ENCODE results near the gene VPS13D. TPM values are rescaled to one million over a fixed set of nuclear protein-coding genes. Genes with fewer than 3 reads are reported as not detected.

The VPS13D gene
- total RNA-seq, 1 experiment from 2014 or later = 33.1 TPM

GRCh38 chr1:12188657-12189327, 41.0 kb upstream of the VPS13D start:
- Histone ChIP-seq H3K27me3 (ENCODE audit: control insufficient read depth, insufficient read depth, low read length) (no peaks in the 10 kb centered on the region), H3K36me3 (ENCODE audit: control insufficient read depth, insufficient read depth, low read length) (no peaks in the 10 kb centered on the region), H3K4me1 (ENCODE audit: control insufficient read depth, insufficient read depth, low read length) (peaks cover 8% of the 10 kb centered on the region; the same call in 1 of the 2 replicates), H3K27ac (ENCODE audit: low read length) (no peak overlapping the region), H3K9me3 (ENCODE audit: control insufficient read depth, insufficient read depth, low read depth, low read length) (no peaks in the 10 kb centered on the region), H3K4me3 (ENCODE audit: low read depth in 2 of 2, low read length in 2 of 2) (no peak overlapping the region)
- DNase-seq (ENCODE audit: low read depth, low spot score) (no peak), ATAC-seq (no peak)
- intact Hi-C loops (cut with micrococcal nuclease; ENCODE audit: unreplicated experiment) = no loop called here
- BruUV-seq (replicated peaks) = no TSS peak
- ChIA-PET POLR2A (interaction anchor here (0.6 kb wide), 1 partner anchor 23 kb away, joined by 3 read pairs; no protein-coding TSS in a partner anchor), CTCF (no interaction called here)
- TF ChIP-seq SIN3A (IDR thresholded peaks at IDR 0.05; ENCODE audit: borderline replicate concordance, insufficient read depth, low read depth, low read length) (no peak), POLR2AphosphoS5 (IDR thresholded peaks at IDR 0.05; ENCODE audit: low read depth, low read length) (no peak), TCF7L2 (IDR thresholded peaks at IDR 0.05; ENCODE audit: low read depth, low read length) (no peak)
- in situ Hi-C loops (cut with HindIII; ENCODE audit: low pct_unique_long_range_greater_than_20kb, low sequenced_read_pairs) = no loop called here

GRCh38 chr1:12189328-12189682, 40.5 kb upstream of the VPS13D start:
- Histone ChIP-seq H3K27ac (ENCODE audit: low read length) (no peak overlapping the region), H3K4me1 (ENCODE audit: control insufficient read depth, insufficient read depth, low read length) (peaks cover 5% of the 10 kb centered on the region; the same call in 1 of the 2 replicates), H3K36me3 (ENCODE audit: control insufficient read depth, insufficient read depth, low read length) (no peaks in the 10 kb centered on the region), H3K4me3 (ENCODE audit: low read depth in 2 of 2, low read length in 2 of 2) (no peak overlapping the region), H3K27me3 (ENCODE audit: control insufficient read depth, insufficient read depth, low read length) (no peaks in the 10 kb centered on the region), H3K9me3 (ENCODE audit: control insufficient read depth, insufficient read depth, low read depth, low read length) (no peaks in the 10 kb centered on the region)
- CTCF ChIA-PET = no interaction called here
- TF ChIP-seq, protein P1, sequence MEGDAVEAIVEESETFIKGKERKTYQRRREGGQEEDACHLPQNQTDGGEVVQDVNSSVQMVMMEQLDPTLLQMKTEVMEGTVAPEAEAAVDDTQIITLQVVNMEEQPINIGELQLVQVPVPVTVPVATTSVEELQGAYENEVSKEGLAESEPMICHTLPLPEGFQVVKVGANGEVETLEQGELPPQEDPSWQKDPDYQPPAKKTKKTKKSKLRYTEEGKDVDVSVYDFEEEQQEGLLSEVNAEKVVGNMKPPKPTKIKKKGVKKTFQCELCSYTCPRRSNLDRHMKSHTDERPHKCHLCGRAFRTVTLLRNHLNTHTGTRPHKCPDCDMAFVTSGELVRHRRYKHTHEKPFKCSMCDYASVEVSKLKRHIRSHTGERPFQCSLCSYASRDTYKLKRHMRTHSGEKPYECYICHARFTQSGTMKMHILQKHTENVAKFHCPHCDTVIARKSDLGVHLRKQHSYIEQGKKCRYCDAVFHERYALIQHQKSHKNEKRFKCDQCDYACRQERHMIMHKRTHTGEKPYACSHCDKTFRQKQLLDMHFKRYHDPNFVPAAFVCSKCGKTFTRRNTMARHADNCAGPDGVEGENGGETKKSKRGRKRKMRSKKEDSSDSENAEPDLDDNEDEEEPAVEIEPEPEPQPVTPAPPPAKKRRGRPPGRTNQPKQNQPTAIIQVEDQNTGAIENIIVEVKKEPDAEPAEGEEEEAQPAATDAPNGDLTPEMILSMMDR (IDR thresholded peaks at IDR 0.05) = no peak
- TF ChIP-seq TCF7L2 (IDR thresholded peaks at IDR 0.05; ENCODE audit: low read depth, low read length) (no peak), POLR2AphosphoS5 (IDR thresholded peaks at IDR 0.05; ENCODE audit: low read depth, low read length) (no peak), REST (IDR thresholded peaks at IDR 0.05; ENCODE audit: insufficient read depth in 1 of 2, low read depth in 2 of 2, low read length in 1 of 2) (no peak), SIN3A (IDR thresholded peaks at IDR 0.05; ENCODE audit: borderline replicate concordance, insufficient read depth, low read depth, low read length) (no peak)
- DNase-seq (ENCODE audit: low read depth, low spot score) = no peak
- in situ Hi-C loops (cut with HindIII; ENCODE audit: low pct_unique_long_range_greater_than_20kb, low sequenced_read_pairs) = no loop called here
- intact Hi-C loops (cut with micrococcal nuclease; ENCODE audit: unreplicated experiment) = no loop called here
- no TSS peak for BruUV-seq (replicated peaks)
- ATAC-seq = no peak
- POLR2A ChIA-PET = interaction anchor here (0.6 kb wide), 1 partner anchor 23 kb away, joined by 3 read pairs; no protein-coding TSS in a partner anchor

All from Panc1 (cell line).